ENCODE results near the gene PAQR9. TPM values are rescaled to one million over a fixed set of nuclear protein-coding genes. Genes with fewer than 3 reads are reported as not detected.
A peak's percentile ranks its signal among the peaks of the same experiment; 100 is the strongest.

The PAQR9 gene
- total and polyA plus RNA-seq, 9 of the 15 experiments (the other 6 are each of a cell fraction or from before 2014, with no cell fraction given): 0.04 to 0.58 (median 0.22) TPM

GRCh38 chr3:142976621-142977398 lies 13.3 kb upstream of the PAQR9 start (continued):
- TF ChIP-seq RERE (CRISPR knock-in tag; IDR thresholded peaks at IDR 0.05; ENCODE audit: borderline replicate concordance): no peak
- peak; percentile 54 for TF ChIP-seq TAF1 (IDR thresholded peaks at IDR 0.05; ENCODE audit: control insufficient read depth, extremely low read depth, insufficient read depth, low read length, severe bottlenecking)
- no peak for TF ChIP-seq ETS1 (conservative IDR thresholded peaks at IDR 0.05; ENCODE audit: control insufficient read depth, low read depth, low read length)
- TF ChIP-seq FOXK1 (CRISPR knock-in tag; IDR thresholded peaks at IDR 0.05; ENCODE audit: borderline replicate concordance): no peak
- TF ChIP-seq MAZ (CRISPR knock-in tag; conservative IDR thresholded peaks at IDR 0.05 in 1 of 2, IDR thresholded peaks at IDR 0.05 in 1 of 2): peak; percentile 26 to 73; a peak in 2 of 4 replicates
- TF ChIP-seq NFRKB (IDR thresholded peaks at IDR 0.05; ENCODE audit: low read depth): 0 out of 2 replicates have a peak, but pooled peaks have one; percentile 52
- no peak for TF ChIP-seq ZSCAN29 (IDR thresholded peaks at IDR 0.05)
- no peak; the same call in 1 of the 2 replicates for TF ChIP-seq PKNOX1 (IDR thresholded peaks at IDR 0.05)
- no peak for TF ChIP-seq MCM3 (IDR thresholded peaks at IDR 0.05)
- TF ChIP-seq ZBTB7A (IDR thresholded peaks at IDR 0.05; ENCODE audit: borderline replicate concordance, control insufficient read depth, low read depth, low read length): peak; percentile 44; the same call in 1 of the 2 replicates
- 0 out of 2 replicates have a peak, but pooled peaks have one; percentile 29 for TF ChIP-seq POLR2A (conservative IDR thresholded peaks at IDR 0.05)
- TF ChIP-seq ARNT (IDR thresholded peaks at IDR 0.05): peak; percentile 75 to 83; a peak in 2 of 4 replicates
- peak; percentile 99 for TF ChIP-seq JUND (IDR thresholded peaks at IDR 0.05; ENCODE audit: borderline replicate concordance, low read depth, low read length)
- peak; percentile 100 for TF ChIP-seq JUND (tag; IDR thresholded peaks at IDR 0.05; ENCODE audit: borderline replicate concordance, low read depth, low read length)
- TF ChIP-seq HDAC1 (IDR thresholded peaks at IDR 0.05): peak in 1 of 2 experiments; percentile 81; a peak in 2 of 4 replicates
- TF ChIP-seq MCM2 (IDR thresholded peaks at IDR 0.05; ENCODE audit: low read depth): no peak
- TF ChIP-seq NR2C2 (CRISPR knock-in tag; IDR thresholded peaks at IDR 0.05): no peak
- TF ChIP-seq NR2C2 (tag; IDR thresholded peaks at IDR 0.05): peak; percentile 20; the same call in 1 of the 2 replicates
- peak; percentile 89 for TF ChIP-seq MTA3 (IDR thresholded peaks at IDR 0.05; ENCODE audit: borderline replicate concordance)
- no peak for TF ChIP-seq ZNF347 (CRISPR knock-in tag; IDR thresholded peaks at IDR 0.05; ENCODE audit: low read depth)
- no peak for TF ChIP-seq ZNF12 (CRISPR knock-in tag; IDR thresholded peaks at IDR 0.05)
- peak; percentile 92 for TF ChIP-seq HDAC2 (IDR thresholded peaks at IDR 0.05)

All from K562 (cell line).